ENCODE data around the gene BCL2L1.
"Not testable (repeated sequence)": the region's sequence is repeated elsewhere in the genome, so short reads cannot be mapped to it uniquely, and the experiment has no call there.

The BCL2L1 gene

DNA sequence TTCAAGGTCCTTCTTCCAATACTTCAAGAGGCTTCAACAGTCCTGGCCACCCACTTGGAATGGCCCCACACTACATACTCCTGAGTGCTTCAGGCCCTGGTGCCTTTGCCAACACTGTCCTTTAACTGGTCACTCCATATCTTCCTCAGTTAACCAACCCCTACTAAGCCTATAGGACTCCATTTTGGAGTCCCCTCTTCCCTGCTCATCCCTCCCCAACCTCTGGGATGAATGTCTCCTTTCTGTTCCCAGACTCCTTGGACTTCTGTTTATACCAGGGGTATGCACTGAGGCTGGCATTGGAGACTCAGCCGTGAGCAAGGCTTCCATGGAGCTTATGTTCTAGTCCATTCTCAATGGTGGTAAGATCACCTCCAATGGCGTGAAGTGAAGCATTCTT, 51.3 kb downstream of the BCL2L1 start:
- no peak overlapping the region for H3K4me3 ChIP-seq (ENCODE audit: low read length)
- DNase-seq (ENCODE audit: low read depth): no peak
- no peak for TF ChIP-seq CTCF (IDR thresholded peaks at IDR 0.05; ENCODE audit: insufficient read depth, low read depth, low read length, missing control alignments)

DNA sequence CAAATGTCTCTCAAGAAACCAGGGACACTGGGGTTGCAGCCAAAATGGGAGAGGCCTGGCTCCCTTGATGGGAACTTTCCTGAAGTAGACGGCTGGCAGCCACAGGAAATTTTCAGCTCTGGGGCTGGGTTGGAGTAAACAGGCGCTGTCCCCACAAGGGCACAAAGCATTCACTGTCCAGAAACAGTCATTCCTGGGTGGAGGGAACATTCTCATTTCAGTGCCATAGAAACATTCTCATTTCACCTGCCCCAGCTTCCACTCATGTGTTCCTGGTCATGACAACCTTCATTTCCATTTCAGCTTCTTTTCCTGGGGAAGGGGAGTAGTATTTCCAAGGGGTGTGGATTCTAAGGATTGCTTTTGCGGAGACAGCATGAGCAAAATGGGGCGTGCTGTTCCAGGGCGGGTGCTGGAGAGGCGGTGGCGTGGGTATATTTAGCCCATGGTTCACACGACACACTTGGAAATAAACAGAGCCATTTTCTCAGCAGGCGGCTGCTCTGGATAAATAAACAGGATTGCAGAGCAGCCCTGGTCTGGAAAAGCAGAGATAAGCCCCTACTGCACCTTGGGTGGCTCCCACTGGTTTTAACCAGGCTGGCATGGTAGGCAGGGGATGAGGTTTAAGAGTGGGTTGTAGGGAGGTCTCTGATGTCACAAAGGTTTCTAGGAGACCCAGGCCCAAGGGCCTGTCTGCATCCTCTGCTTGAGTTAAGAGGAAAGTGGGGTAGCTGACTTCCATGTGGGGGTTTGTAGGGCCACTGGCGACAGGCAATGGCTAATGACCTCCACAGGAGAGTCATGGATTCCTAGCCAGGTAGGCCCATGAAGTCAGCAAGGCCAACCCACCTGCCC, 52.1 kb downstream of the BCL2L1 start:
- DNase-seq (ENCODE audit: low read depth): no peak
- no peak for TF ChIP-seq CTCF (IDR thresholded peaks at IDR 0.05; ENCODE audit: insufficient read depth, low read depth, low read length, missing control alignments)
- no peak overlapping the region for H3K4me3 ChIP-seq (ENCODE audit: low read length)

- no peak for TF ChIP-seq CTCF (IDR thresholded peaks at IDR 0.05; ENCODE audit: insufficient read depth, low read depth, low read length, missing control alignments)
- DNase-seq (ENCODE audit: low read depth): no peak
- H3K4me3 ChIP-seq (ENCODE audit: low read length): no peak overlapping the region
Measured at GRCh38 chr20:31669876-31670275, 52.8 kb downstream of the BCL2L1 start.

DNA sequence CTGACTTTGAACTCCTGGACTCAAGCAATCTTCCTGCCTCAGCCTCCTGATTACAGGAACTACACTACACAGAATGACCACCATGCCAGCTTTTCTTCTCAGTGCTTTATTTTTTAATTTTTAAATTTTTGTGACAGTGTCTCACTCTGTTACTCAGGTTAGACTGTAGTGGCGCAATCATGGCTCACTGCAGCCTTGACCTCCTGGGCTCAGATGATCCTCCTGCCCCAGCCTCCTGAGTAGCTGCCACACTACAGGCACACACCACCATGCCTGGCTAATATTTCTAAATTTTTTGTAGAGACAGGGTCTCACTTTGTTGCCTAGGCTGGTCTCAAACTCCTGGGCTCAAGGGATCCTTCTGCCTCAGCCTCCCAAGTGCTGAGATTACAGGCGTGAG, 53.7 kb downstream of the BCL2L1 start:
- DNase-seq (ENCODE audit: low read depth); H3K4me3 ChIP-seq (ENCODE audit: low read length): not testable (repeated sequence)

- TF ChIP-seq CTCF (IDR thresholded peaks at IDR 0.05; ENCODE audit: insufficient read depth, low read depth, low read length, missing control alignments): no peak
- no peak overlapping the region for H3K4me3 ChIP-seq (ENCODE audit: low read length)
Measured at GRCh38 chr20:31667315-31668285, 55.1 kb downstream of the BCL2L1 start.

GRCh38 chr20:31666258-31667042, 56.2 kb downstream of the BCL2L1 start:
- no peak overlapping the region for H3K4me3 ChIP-seq (ENCODE audit: low read length)
- no peak for DNase-seq (ENCODE audit: low read depth)
- TF ChIP-seq CTCF (IDR thresholded peaks at IDR 0.05; ENCODE audit: insufficient read depth, low read depth, low read length, missing control alignments): no peak

More at GRCh38 chr20:31667315-31668285, 55.1 kb downstream of the BCL2L1 start:
- DNase-seq (ENCODE audit: low read depth): no peak

Measured in epithelial cell of esophagus (primary cell).